IMR-90 (cell line): ENCODE results near the gene TXNL4B. TPM values are rescaled to one million over a fixed set of nuclear protein-coding genes. Genes with fewer than 3 reads are reported as not detected.

ENCODE experiments used
- ATAC-seq: fragments of 200-7000 bp; cut with Tn5 transposase; 2 replicates; pipeline ENCODE4 v1.9.1; 2020; ENCODE audit warnings: low read depth, mild to moderate bottlenecking, moderate library complexity
- BruUV-seq: library from RNA; stranded (reverse); fragments of 400-500 nt; replicated peaks from 2 replicates; lab custom pipeline; 2021; lab: Mats Ljungman, UMichigan
- CTCF ChIA-PET: fragments of 300-600 bp; formaldehyde crosslinking; extraction: SDS; loops from one replicate; lab custom pipeline; 2021; ENCODE audit warnings: antibody characterized with exemption; lab: Yijun Ruan, JAX
- POLR2A ChIA-PET: fragments of 300-600 bp; sonication (Branson Sonifier 250); formaldehyde crosslinking; loops from one replicate; lab custom pipeline; 2022; ENCODE audit warnings: antibody characterized with exemption; ENCODE audit not compliant: unreplicated experiment; lab: Charles Lee
- DNase-seq: peaks from one replicate; pipeline ENCODE4 v3.0.0; 2013
- H2AFZ ChIP-seq: replicated peaks from 2 replicates; pipeline ENCODE3; 2013; ENCODE audit warnings: low read length, mild to moderate bottlenecking; ENCODE audit not compliant: poor library complexity
- H2AK5ac ChIP-seq: 2 replicates; pipeline ENCODE4 v1.6.1; 2013; ENCODE audit warnings: low read depth, low read length, inconsistent platforms
- H2AK9ac ChIP-seq: replicated peaks from 2 replicates; pipeline ENCODE3; 2013; ENCODE audit warnings: mild to moderate bottlenecking, low read depth, low read length, moderate library complexity; ENCODE audit not compliant: poor library complexity
- H2BK120ac ChIP-seq: 2 replicates; pipeline ENCODE4 v1.6.1; 2013; ENCODE audit warnings: low read depth, low read length, inconsistent platforms
- H2BK15ac ChIP-seq: 3 replicates; pipeline ENCODE4 v1.6.1; 2013; ENCODE audit warnings: low read depth, low read length, inconsistent platforms
- H2BK20ac ChIP-seq: 2 replicates; pipeline ENCODE4 v1.6.1; 2013; ENCODE audit warnings: low read depth, mild to moderate bottlenecking, inconsistent platforms, low read length, moderate library complexity
- H2BK5ac ChIP-seq: 2 replicates; pipeline ENCODE4 v1.6.1; 2013; ENCODE audit warnings: mild to moderate bottlenecking, low read depth, low read length, inconsistent platforms; ENCODE audit not compliant: poor library complexity, severe bottlenecking
- H3K14ac ChIP-seq: replicated peaks from 2 replicates; pipeline ENCODE4 v1.6.1; 2013; ENCODE audit warnings: low read depth, low read length, inconsistent platforms
- H3K18ac ChIP-seq: 2 replicates; pipeline ENCODE4 v1.6.1; 2013; ENCODE audit warnings: low read depth, low read length, control low read depth
- H3K23ac ChIP-seq: 2 replicates; pipeline ENCODE4 v1.6.1; 2013; ENCODE audit warnings: low read depth, low read length, inconsistent platforms
- H3K27ac ChIP-seq: 2 replicates; pipeline ENCODE4 v1.5.1; 2013; ENCODE audit warnings: mild to moderate bottlenecking, control low read depth, low read length; ENCODE audit not compliant: insufficient read depth
- H3K27me3 ChIP-seq: 2 replicates; pipeline ENCODE4 v1.6.1; 2013; ENCODE audit warnings: low read length; ENCODE audit not compliant: control insufficient read depth, insufficient read depth
- H3K36me3 ChIP-seq: 2 replicates; pipeline ENCODE4 v1.6.1; 2013; ENCODE audit warnings: low read length, mixed read lengths; ENCODE audit not compliant: control insufficient read depth, insufficient read depth
- H3K4ac ChIP-seq: 2 replicates; pipeline ENCODE4 v1.6.1; 2013; ENCODE audit warnings: low read depth, low read length, inconsistent platforms
- H3K4me1 ChIP-seq: 2 replicates; pipeline ENCODE4 v1.6.1; 2013; ENCODE audit warnings: low read length, mixed read lengths; ENCODE audit not compliant: control insufficient read depth, insufficient read depth
- H3K4me2 ChIP-seq: 2 replicates; pipeline ENCODE4 v1.6.1; 2013; ENCODE audit warnings: low read depth, mild to moderate bottlenecking, control low read depth, low read length, moderate library complexity
- H3K4me3 ChIP-seq: 2 replicates; pipeline ENCODE4 v1.5.1; 2013; ENCODE audit warnings: low read depth, mild to moderate bottlenecking, control low read depth, low read length, moderate library complexity; ENCODE audit not compliant: insufficient read depth
- H3K56ac ChIP-seq: 2 replicates; pipeline ENCODE4 v1.6.1; 2013; ENCODE audit warnings: low read length, inconsistent platforms; ENCODE audit not compliant: insufficient read depth; ENCODE audit errors: extremely low read depth
- H3K79me1 ChIP-seq, 2 experiments: 2 replicates each; pipeline ENCODE4 v1.6.1; 2013; ENCODE audit warnings: low read length in 2 of 2, inconsistent platforms in 1 of 2, low read depth in 1 of 2
- H3K9ac ChIP-seq: 2 replicates; pipeline ENCODE4 v1.6.1; 2013; ENCODE audit warnings: low read depth, low read length, control low read depth
- H3K9me1 ChIP-seq: 2 replicates; pipeline ENCODE4 v1.6.1; 2013; ENCODE audit warnings: low read length, inconsistent platforms; ENCODE audit not compliant: insufficient read depth
- H3K9me3 ChIP-seq: 2 replicates; pipeline ENCODE4 v1.6.1; 2013; ENCODE audit warnings: low read length; ENCODE audit not compliant: control insufficient read depth, insufficient read depth
- H4K20me1 ChIP-seq: 2 replicates; pipeline ENCODE4 v1.6.1; 2013; ENCODE audit warnings: low read length, inconsistent platforms; ENCODE audit not compliant: insufficient read depth
- H4K5ac ChIP-seq: 2 replicates; pipeline ENCODE4 v1.6.1; 2013; ENCODE audit warnings: mild to moderate bottlenecking, low read depth, low read length, control low read depth
- H4K8ac ChIP-seq, 2 experiments: 2 replicates each; pipeline ENCODE4 v1.6.1; 2013; ENCODE audit warnings: low read depth in 2 of 2, low read length in 2 of 2, control low read depth in 1 of 2, inconsistent platforms in 1 of 2
- H4K91ac ChIP-seq: 2 replicates; pipeline ENCODE4 v1.6.1; 2013; ENCODE audit warnings: low read depth, low read length, inconsistent platforms; ENCODE audit not compliant: insufficient read depth
- MAZ ChIP-seq: IDR thresholded peaks from 2 replicates; pipeline ENCODE4 v1.6.1; 2012; ENCODE audit warnings: low read depth, mild to moderate bottlenecking, low read length, improper control_type of control experiment, moderate library complexity, borderline replicate concordance
- WGBS, 2 experiments: methylation state at CpG; one replicate each; pipeline versions ENCODE4 v1.1.5 to v1.1.7; 2013; ENCODE audit warnings: missing lambda C conversion rate in 2 of 2; ENCODE audit not compliant: insufficient read length in 1 of 2; ENCODE audit errors: extremely low coverage in 2 of 2; 5-methylcytosine and 5-hydroxymethylcytosine counted together
- dilution Hi-C: fragments of 300-500 bp; cut with HindIII; formaldehyde crosslinking; loops from one replicate; pipeline ENCODE4 v1.14.3; 2018; ENCODE audit warnings: low sequenced_read_pairs; ENCODE audit not compliant: unreplicated experiment
- in situ Hi-C: fragments of 300-500 bp; cut with MboI; formaldehyde crosslinking; loops from 3 replicates; pipeline ENCODE4 v1.14.3; 2019; ENCODE audit warnings: low sequenced_read_pairs, inconsistent platforms, mixed read lengths
- intact Hi-C: fragments of 100-400 bp; cut with micrococcal nuclease; formaldehyde crosslinking; loops from 2 replicates; pipeline ENCODE4 v1.10.0; 2022
- polyA plus RNA-seq, 3 experiments: library from polyadenylated mRNA; depleted of rRNA; stranded (reverse); fragments of >200 nt; gene quantifications; 2 replicates each; pipeline ENCODE4 v1.2.3, GENCODE V29; 2012; ENCODE audit warnings: low replicate concordance in 1 of 3
- total RNA-seq: library from RNA; depleted of rRNA; stranded (reverse); fragments of >200 nt; gene quantifications from 2 replicates; pipeline ENCODE4 v1.2.3, GENCODE V29; 2012

Gene TXNL4B
- total and polyA plus RNA-seq, 2 of the 4 experiments (the other 2 are of a cell fraction), result 5.4 to 8.6 TPM

DNA sequence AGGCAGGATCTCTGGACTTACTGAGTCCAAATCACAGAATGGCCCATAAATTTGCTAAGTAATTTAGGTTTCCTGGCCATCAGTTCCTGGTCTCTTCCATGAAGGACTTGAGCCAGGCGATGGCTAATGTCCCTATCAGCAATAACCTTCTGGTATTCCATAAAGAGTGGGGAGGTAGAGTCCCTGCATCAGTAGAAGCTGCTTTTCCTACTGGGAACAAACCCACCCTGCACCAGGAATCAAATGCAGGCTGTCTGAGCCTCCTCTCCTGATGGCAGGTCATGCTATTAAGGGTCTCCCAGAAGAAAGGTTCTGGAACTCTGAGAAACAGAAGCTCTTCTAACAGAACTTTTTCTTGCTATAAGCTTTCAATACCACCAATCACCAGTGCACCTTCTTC is 31.9 kb downstream of the TXNL4B start:
- H3K9me3 ChIP-seq, result no peaks in the 10 kb centered on the region
- H3K27me3 ChIP-seq, result peaks cover 6% of the 10 kb centered on the region; the same call in 1 of the 2 replicates
- no peak overlapping the region for H3K4me3 ChIP-seq
- H2BK5ac ChIP-seq, result no peak overlapping the region
- no peak overlapping the region for H3K56ac ChIP-seq
- no peak overlapping the region for H3K14ac ChIP-seq
- no peak overlapping the region for H3K23ac ChIP-seq
- no peak overlapping the region for H3K4ac ChIP-seq
- H2BK120ac ChIP-seq, result no peak overlapping the region
- in situ Hi-C loops, result no loop called here
- BruUV-seq, result no TSS peak
- DNase-seq, result no peak
- CTCF ChIA-PET, result interaction anchor here (1.7 kb wide), 1 partner anchor 10 kb away, joined by 8 read pairs; no protein-coding TSS in a partner anchor
- intact Hi-C loops, result no loop called here
- dilution Hi-C loops, result no loop called here
- no peak overlapping the region for H3K9ac ChIP-seq
- no peak overlapping the region for H4K5ac ChIP-seq
- no peak for ATAC-seq
- POLR2A ChIA-PET, result no interaction called here
- H3K27ac ChIP-seq, result no peak overlapping the region
- H2AK5ac ChIP-seq, result no peak overlapping the region
- H3K36me3 ChIP-seq, result no peaks in the 10 kb centered on the region
- no peak overlapping the region for H4K91ac ChIP-seq
- H2AFZ ChIP-seq, result no peak overlapping the region
- H4K20me1 ChIP-seq, result no peaks in the 10 kb centered on the region
- H2BK15ac ChIP-seq, result no peak overlapping the region
- H2BK20ac ChIP-seq, result no peak overlapping the region
- TF ChIP-seq MAZ, result no peak
- no peak overlapping the region for H2AK9ac ChIP-seq
- no peak overlapping the region for H4K8ac ChIP-seq
- H3K4me2 ChIP-seq, result no peak overlapping the region
- H3K4me1 ChIP-seq, result no peaks in the 10 kb centered on the region
- H3K79me1 ChIP-seq, result no peaks in the 10 kb centered on the region
- WGBS, 2 experiments, result 67% methylated on average over 1 of the region's 1 CpG; no CpG with 5 or more reads in 1 of the 2 experiments
- H3K9me1 ChIP-seq, result no peaks in the 10 kb centered on the region
- no peak overlapping the region for H3K18ac ChIP-seq
